CD14-positive monocyte (primary cell): ENCODE data around the gene TACC2. TPM values are rescaled to one million over a fixed set of nuclear protein-coding genes. Genes with fewer than 3 reads are reported as not detected.
"Not testable (repeated sequence)": the region's sequence is repeated elsewhere in the genome, so short reads cannot be mapped to it uniquely, and the experiment has no call there.

ENCODE experiments used
- DNase-seq, 3 donors: peaks; one replicate each; pipeline ENCODE4 v3.0.0-alpha.2; 2011 to 2022
- H2AFZ ChIP-seq: 2 replicates; pipeline ENCODE4 v1.6.0; 2012; ENCODE audit warnings: mild to moderate bottlenecking, low read depth, low read length, inconsistent platforms; ENCODE audit not compliant: insufficient read depth, poor library complexity, severe bottlenecking
- H3K27ac ChIP-seq, 2 donors: 1 replicate in 1 of 2; 2 replicates in 1 of 2; pipeline ENCODE4 v1.5.1; 2012 to 2013; ENCODE audit warnings: low read length in 2 of 2, control low read depth in 1 of 2, inconsistent platforms in 1 of 2, low read depth in 1 of 2, mild to moderate bottlenecking in 1 of 2
- H3K27me3 ChIP-seq, 2 donors: one replicate each; pipeline versions ENCODE4 v1.6.0 to v1.6.1; 2011 to 2013; ENCODE audit warnings: low read length in 2 of 2; ENCODE audit not compliant: control insufficient read depth in 2 of 2, insufficient read depth in 2 of 2
- H3K36me3 ChIP-seq, 2 donors: replicated peaks in 1 of 2; 1 replicate in 1 of 2; 2 replicates in 1 of 2; pipeline versions ENCODE4 v1.5.1 to v1.6.1; 2012 to 2013; ENCODE audit warnings: low read length in 2 of 2, control low read depth in 1 of 2, inconsistent platforms in 1 of 2, mild to moderate bottlenecking in 1 of 2; ENCODE audit not compliant: insufficient read depth in 2 of 2, control insufficient read depth in 1 of 2
- H3K4me1 ChIP-seq, 2 donors: 1 replicate in 1 of 2; 2 replicates in 1 of 2; pipeline versions ENCODE4 v1.5.1 to v1.6.1; 2012 to 2013; ENCODE audit warnings: low read length in 2 of 2, control low read depth in 1 of 2, inconsistent platforms in 1 of 2, mild to moderate bottlenecking in 1 of 2, moderate library complexity in 1 of 2; ENCODE audit not compliant: insufficient read depth in 2 of 2, control insufficient read depth in 1 of 2
- H3K4me2 ChIP-seq: replicated peaks from 2 replicates; pipeline ENCODE3; 2012; ENCODE audit warnings: low read length, moderate library complexity, mild to moderate bottlenecking; ENCODE audit not compliant: poor library complexity, severe bottlenecking; ENCODE audit errors: extremely low read depth
- H3K4me3 ChIP-seq, 3 experiments: fragments of 200-600 bp in 1 of 3; sonication (generic) in 1 of 3; replicated peaks in 1 of 3; 1 replicate in 2 of 3; 2 replicates in 1 of 3; pipeline ENCODE4 v1.5.1; 2011 to 2013; ENCODE audit warnings: low read length in 3 of 3, mild to moderate bottlenecking in 3 of 3, control low read depth in 2 of 3, low read depth in 2 of 3, inconsistent platforms in 1 of 3, moderate library complexity in 1 of 3
- H3K79me2 ChIP-seq: 2 replicates; pipeline ENCODE4 v1.6.0; 2012; ENCODE audit warnings: mild to moderate bottlenecking, control low read depth, inconsistent platforms, low read length, moderate library complexity; ENCODE audit not compliant: insufficient read depth
- H3K9ac ChIP-seq: 2 replicates; pipeline ENCODE4 v1.6.0; 2017; ENCODE audit warnings: low read length, mild to moderate bottlenecking; ENCODE audit not compliant: insufficient read depth, poor library complexity, severe bottlenecking
- H3K9me3 ChIP-seq, 2 donors: replicated peaks in 1 of 2; 1 replicate in 1 of 2; 2 replicates in 1 of 2; pipeline versions ENCODE4 v1.5.1 to v1.6.1; 2012 to 2013; ENCODE audit warnings: low read length in 2 of 2, control low read depth in 1 of 2; ENCODE audit not compliant: control insufficient read depth in 1 of 2, insufficient read depth in 1 of 2
- H4K20me1 ChIP-seq: 2 replicates; pipeline ENCODE4 v1.6.0; 2012; ENCODE audit warnings: mild to moderate bottlenecking, low read length, control low read depth, moderate library complexity; ENCODE audit not compliant: insufficient read depth
- H3K27ac Mint-ChIP-seq, 7 donors: one replicate each; pipeline ENCODE4 v1.8.0; 2020; ENCODE audit warnings: mild to moderate bottlenecking in 7 of 7, mixed read lengths in 7 of 7, moderate library complexity in 6 of 7, inconsistent platforms in 2 of 7
- H3K27me3 Mint-ChIP-seq, 3 donors: one replicate each; pipeline ENCODE4 v1.8.0; 2021 to 2022; ENCODE audit warnings: low read depth in 3 of 3, mild to moderate bottlenecking in 3 of 3, mixed read lengths in 3 of 3, moderate library complexity in 3 of 3, inconsistent platforms in 1 of 3
- H3K36me3 Mint-ChIP-seq, 2 donors: one replicate each; pipeline ENCODE4 v1.8.0; 2020; ENCODE audit warnings: mixed read lengths in 2 of 2, inconsistent platforms in 1 of 2, mild to moderate bottlenecking in 1 of 2
- H3K4me1 Mint-ChIP-seq: one replicate; pipeline ENCODE4 v1.8.0; 2020; ENCODE audit warnings: mild to moderate bottlenecking, mixed read lengths
- H3K4me3 Mint-ChIP-seq, 2 donors: one replicate each; pipeline ENCODE4 v1.8.0; 2020; ENCODE audit warnings: mild to moderate bottlenecking in 2 of 2, mixed read lengths in 2 of 2, moderate library complexity in 1 of 2
- H3K9me3 Mint-ChIP-seq, 7 donors: one replicate each; pipeline ENCODE4 v1.8.0; 2020 to 2022; ENCODE audit warnings: mixed read lengths in 7 of 7, mild to moderate bottlenecking in 6 of 7, moderate library complexity in 6 of 7, inconsistent platforms in 2 of 7
- CTCF ChIP-seq: fragments of 200-600 bp; IDR thresholded peaks from one replicate; pipeline ENCODE4 v1.8.0; 2022; ENCODE audit warnings: antibody characterized with exemption, mild to moderate bottlenecking
- WGBS: methylation state at CpG from one replicate; pipeline ENCODE4 v1.1.5; 2013; ENCODE audit warnings: missing lambda C conversion rate; ENCODE audit not compliant: insufficient coverage; 5-methylcytosine and 5-hydroxymethylcytosine counted together
- intact Hi-C, 2 donors: fragments of 100-400 bp; cut with micrococcal nuclease; formaldehyde crosslinking; loops; one replicate each; pipeline versions ENCODE4 v1.15.0 to v1.15.1; 2023
- polyA plus RNA-seq, 3 donors: library from polyadenylated mRNA; depleted of rRNA in 1 of 3; unstranded in 2 of 3; stranded (reverse) in 1 of 3; fragments of 300-500 nt in 2 of 3; fragments of >200 nt in 1 of 3; fragmentation: Illumina TruSeq in 2 of 3; gene quantifications; 1 replicate in 2 of 3; 2 replicates in 1 of 3; pipeline ENCODE4 v1.2.3, GENCODE V29; 2012 to 2021

The TACC2 gene
- polyA plus RNA-seq, 3 donors = 0.03 TPM; not detected in 2

DNA sequence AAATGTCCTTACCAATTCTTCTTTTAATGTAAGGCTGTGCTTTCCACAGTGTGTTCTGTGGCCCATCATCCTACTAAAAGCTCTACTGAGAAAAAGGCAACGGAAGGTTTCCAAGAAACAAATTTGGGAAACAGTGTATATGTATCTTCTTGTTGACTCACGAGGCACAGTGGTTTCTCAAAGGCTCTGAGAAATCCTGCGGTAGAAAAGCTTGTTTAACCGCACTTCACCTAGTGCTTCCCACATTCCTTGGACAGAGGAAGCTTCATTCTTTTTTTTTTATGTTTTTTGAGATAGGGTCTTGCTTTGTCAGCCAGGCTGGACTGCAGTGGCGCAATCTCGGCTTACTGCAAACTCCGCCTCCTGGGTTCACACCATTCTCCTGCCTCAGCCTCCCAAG lies 84.5 kb downstream of the TACC2 start:
- TF ChIP-seq CTCF = no peak
- Mint-ChIP-seq H3K9me3 (peaks cover 0 to 17% (median 3%) of the 10 kb centered on the region in 7 donors), H3K4me1 (no peaks in the 10 kb centered on the region), H3K27me3 (peaks cover 2 to 4% (median 3%) of the 10 kb centered on the region in 3 donors), H3K36me3 (no peaks in the 10 kb centered on the region), H3K4me3 (no peak overlapping the region), H3K27ac (no peak overlapping the region)
- no peaks in the 10 kb centered on the region for H3K79me2 ChIP-seq
- H3K36me3 ChIP-seq = no peaks in the 10 kb centered on the region
- H3K9me3 ChIP-seq = no peaks in the 10 kb centered on the region
- intact Hi-C loops = no loop called here
- H4K20me1 ChIP-seq = no peaks in the 10 kb centered on the region
- no peaks in the 10 kb centered on the region for H3K27me3 ChIP-seq
- no peak overlapping the region for H3K27ac ChIP-seq
- H3K4me3 ChIP-seq = no peak overlapping the region
- no peaks in the 10 kb centered on the region for H3K4me1 ChIP-seq
- no peak for DNase-seq
- H3K4me2 ChIP-seq = no peak overlapping the region
- WGBS = 85% methylated on average over 2 of the region's 7 CpGs
- H3K9ac ChIP-seq = no peak overlapping the region
- H2AFZ ChIP-seq = no peak overlapping the region

GRCh38 chr10:122075171-122075570 lies 86.2 kb downstream of the TACC2 start:
- H3K36me3 Mint-ChIP-seq = no peaks in the 10 kb centered on the region
- intact Hi-C loops = no loop called here

DNA sequence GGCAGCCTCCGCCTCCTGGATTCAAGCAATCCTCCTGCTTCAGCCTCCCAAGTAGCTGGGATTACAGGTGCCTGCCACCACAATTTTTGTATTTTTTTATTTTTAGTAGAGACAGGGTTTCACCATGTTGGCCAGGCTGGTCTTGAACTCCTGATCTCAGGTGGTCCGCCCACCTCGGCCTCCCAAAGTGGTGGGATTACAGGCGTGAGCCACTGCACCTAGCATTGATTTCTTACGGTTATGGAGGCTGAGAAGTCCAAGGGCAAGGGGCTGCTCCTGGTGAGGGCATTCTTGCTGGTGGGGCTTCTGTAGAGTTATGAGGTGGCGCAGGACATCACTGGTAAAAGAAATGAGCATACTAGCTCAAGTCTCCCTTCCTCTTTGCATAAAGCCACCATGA lies 86.9 kb downstream of the TACC2 start:
- H3K36me3 Mint-ChIP-seq, H3K4me1 Mint-ChIP-seq: not testable (repeated sequence)
- 89% methylated on average over 4 of the region's 6 CpGs for WGBS

More at GRCh38 chr10:122075171-122075570, 86.2 kb downstream of the TACC2 start:
- WGBS = 100% methylated on average over 2 of the region's 9 CpGs
- TF ChIP-seq CTCF = no peak
- Mint-ChIP-seq H3K4me1 (no peaks in the 10 kb centered on the region), H3K27me3 (peaks cover 2 to 5% (median 3%) of the 10 kb centered on the region in 3 donors), H3K9me3 (peaks cover 0 to 13% (median 3%) of the 10 kb centered on the region in 7 donors), H3K27ac (no peak overlapping the region), H3K4me3 (no peak overlapping the region)
- no peak for DNase-seq
- H3K4me2 ChIP-seq = no peak overlapping the region
- no peaks in the 10 kb centered on the region for H3K4me1 ChIP-seq
- no peaks in the 10 kb centered on the region for H3K9me3 ChIP-seq
- no peaks in the 10 kb centered on the region for H3K79me2 ChIP-seq
- H2AFZ ChIP-seq = no peak overlapping the region
- no peaks in the 10 kb centered on the region for H3K36me3 ChIP-seq
- no peak overlapping the region for H3K27ac ChIP-seq
- H3K4me3 ChIP-seq = no peak overlapping the region
- no peaks in the 10 kb centered on the region for H4K20me1 ChIP-seq
- no peak overlapping the region for H3K9ac ChIP-seq
- no peaks in the 10 kb centered on the region for H3K27me3 ChIP-seq

More for the DNA sequence above, 86.9 kb downstream of the TACC2 start:
- H3K27ac Mint-ChIP-seq, intact Hi-C loops, DNase-seq, H4K20me1 ChIP-seq, H3K4me2 ChIP-seq, H3K4me3 ChIP-seq, H3K27me3 ChIP-seq, H3K27me3 Mint-ChIP-seq, H3K4me3 Mint-ChIP-seq, H3K9me3 ChIP-seq, H3K27ac ChIP-seq, H3K4me1 ChIP-seq, H3K79me2 ChIP-seq, H2AFZ ChIP-seq, H3K9ac ChIP-seq, H3K36me3 ChIP-seq: not testable (repeated sequence)
- peaks cover 0 to 13% (median 4%) of the 10 kb centered on the region in 7 donors for H3K9me3 Mint-ChIP-seq
